Measurements from ENCODE around the gene CREB3L2.

- TF ChIP-seq CTCF (conservative IDR thresholded peaks at IDR 0.05) (no peak), ZFX (IDR thresholded peaks at IDR 0.05) (no peak)
These were observed 52.2 kb downstream of the CREB3L2 start for GRCh38 chr7:137949416-137950262.
